GM06990 (cell line): Measurements from ENCODE around the gene GPR137.

Experiments
- DNase-seq: peaks from one replicate; pipeline ENCODE4 v3.0.0-alpha.2; 2011; ENCODE audit not compliant: insufficient read length; ENCODE audit errors: extremely low read depth
- H3K27me3 ChIP-seq: replicated peaks from 2 replicates; pipeline ENCODE4 v1.6.0; 2011; ENCODE audit warnings: low read length; ENCODE audit not compliant: control insufficient read depth, insufficient read depth
- H3K36me3 ChIP-seq: 2 replicates; pipeline ENCODE4 v1.5.1; 2011; ENCODE audit warnings: low read length; ENCODE audit not compliant: control insufficient read depth, insufficient read depth
- H3K4me3 ChIP-seq: replicated peaks from 2 replicates; pipeline ENCODE4 v1.5.1; 2011; ENCODE audit warnings: low read depth, mild to moderate bottlenecking, control low read depth, low read length
- TF ChIP-seq, protein P1 (sequence below): IDR thresholded peaks from 2 replicates; pipeline ENCODE4 v1.5.1; 2011; ENCODE audit warnings: low read length, control low read depth, mild to moderate bottlenecking, inconsistent platforms; ENCODE audit not compliant: insufficient read depth, poor library complexity, severe bottlenecking

Gene GPR137

DNA sequence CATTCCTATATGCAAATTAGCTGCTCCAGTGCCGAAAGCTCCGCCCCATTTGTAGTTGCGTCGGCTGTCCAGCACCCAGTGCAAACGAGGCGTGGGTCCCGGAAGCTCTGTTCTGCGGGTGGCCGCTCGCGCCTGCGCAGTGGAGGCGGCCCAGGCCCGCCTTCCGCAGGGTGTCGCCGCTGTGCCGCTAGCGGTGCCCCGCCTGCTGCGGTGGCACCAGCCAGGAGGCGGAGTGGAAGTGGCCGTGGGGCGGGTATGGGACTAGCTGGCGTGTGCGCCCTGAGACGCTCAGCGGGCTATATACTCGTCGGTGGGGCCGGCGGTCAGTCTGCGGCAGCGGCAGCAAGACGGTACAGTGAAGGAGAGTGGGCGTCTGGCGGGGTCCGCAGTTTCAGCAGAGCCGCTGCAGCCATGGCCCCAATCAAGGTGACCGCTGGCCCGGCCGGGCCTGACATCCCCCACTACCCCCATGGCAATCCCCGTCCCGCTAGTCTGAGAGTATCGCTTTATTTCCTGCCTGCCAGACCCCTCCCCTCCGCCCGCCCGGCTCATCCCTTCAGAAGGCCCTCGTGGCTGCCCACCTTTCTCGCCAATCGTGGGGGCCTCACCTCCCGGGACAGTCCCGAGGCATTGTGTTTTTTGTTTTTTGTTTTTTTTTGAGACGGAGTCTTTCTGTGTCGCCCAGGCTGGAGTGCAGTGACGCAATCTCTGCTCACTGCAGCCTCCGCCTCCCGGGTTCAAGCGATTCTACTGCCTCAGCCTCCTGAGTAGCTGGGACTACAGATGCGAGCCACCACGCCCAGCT is 32.5 kb downstream of the GPR137 start, which contains the start of gene PRDX5:
PRDX5 (plus strand) TSS at position 161 of the 805 bp plus-strand sequence; CDS start at position 256, 95 bp downstream.
- H3K36me3 ChIP-seq, result peaks cover 30% of the 10 kb centered on the region
- no peaks in the 10 kb centered on the region for H3K27me3 ChIP-seq
- TF ChIP-seq, protein P1, sequence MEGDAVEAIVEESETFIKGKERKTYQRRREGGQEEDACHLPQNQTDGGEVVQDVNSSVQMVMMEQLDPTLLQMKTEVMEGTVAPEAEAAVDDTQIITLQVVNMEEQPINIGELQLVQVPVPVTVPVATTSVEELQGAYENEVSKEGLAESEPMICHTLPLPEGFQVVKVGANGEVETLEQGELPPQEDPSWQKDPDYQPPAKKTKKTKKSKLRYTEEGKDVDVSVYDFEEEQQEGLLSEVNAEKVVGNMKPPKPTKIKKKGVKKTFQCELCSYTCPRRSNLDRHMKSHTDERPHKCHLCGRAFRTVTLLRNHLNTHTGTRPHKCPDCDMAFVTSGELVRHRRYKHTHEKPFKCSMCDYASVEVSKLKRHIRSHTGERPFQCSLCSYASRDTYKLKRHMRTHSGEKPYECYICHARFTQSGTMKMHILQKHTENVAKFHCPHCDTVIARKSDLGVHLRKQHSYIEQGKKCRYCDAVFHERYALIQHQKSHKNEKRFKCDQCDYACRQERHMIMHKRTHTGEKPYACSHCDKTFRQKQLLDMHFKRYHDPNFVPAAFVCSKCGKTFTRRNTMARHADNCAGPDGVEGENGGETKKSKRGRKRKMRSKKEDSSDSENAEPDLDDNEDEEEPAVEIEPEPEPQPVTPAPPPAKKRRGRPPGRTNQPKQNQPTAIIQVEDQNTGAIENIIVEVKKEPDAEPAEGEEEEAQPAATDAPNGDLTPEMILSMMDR, result peak; percentile 40

DNA sequence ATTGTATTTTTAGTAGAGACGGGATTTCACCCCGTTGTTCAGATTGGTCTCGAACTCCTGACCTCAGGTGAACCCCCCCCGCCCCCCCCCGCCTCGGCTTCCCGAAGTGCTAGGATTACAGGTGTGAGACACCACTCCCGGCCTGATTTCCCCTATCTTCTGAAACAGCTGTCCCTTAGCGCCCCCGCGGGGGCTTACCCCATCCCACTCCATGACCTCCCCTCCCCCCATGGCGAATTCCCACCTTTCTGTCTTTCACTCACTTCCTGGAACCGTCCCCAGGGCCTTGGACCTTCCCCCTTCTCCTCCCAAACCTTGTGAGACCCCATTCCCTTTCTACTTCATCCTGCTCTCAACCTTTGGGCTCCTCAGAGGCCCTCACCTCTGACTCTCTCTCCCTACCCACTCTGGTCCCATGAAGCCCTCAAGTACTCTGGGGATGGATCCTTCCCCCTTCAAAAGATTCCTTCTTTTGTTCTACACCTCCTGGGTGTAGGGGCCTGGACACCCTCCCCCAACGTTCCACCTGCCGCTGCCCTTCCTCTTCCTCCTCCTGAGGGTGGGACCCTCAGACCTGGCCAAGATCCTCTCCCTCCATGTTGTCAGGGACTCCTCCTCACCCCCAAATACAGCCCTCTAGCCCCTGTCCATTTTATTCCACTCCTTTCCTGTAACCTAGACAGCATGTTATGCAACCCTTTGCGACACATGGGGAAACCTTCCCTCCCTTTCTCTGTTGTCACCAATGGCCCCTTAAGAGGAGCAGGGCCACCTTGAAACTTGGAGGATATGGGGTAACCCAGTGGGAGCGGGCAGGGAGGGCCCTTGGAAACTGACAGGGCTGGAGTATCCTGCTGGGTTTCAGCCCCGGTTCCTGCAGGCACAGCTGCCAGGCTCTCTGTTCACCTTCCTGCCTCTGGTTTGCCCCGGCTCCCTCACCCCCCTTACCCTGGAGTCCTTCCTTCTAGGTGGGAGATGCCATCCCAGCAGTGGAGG is 33.4 kb downstream of the GPR137 start:
- DNase-seq, result no peak
- peaks cover 28% of the 10 kb centered on the region for H3K36me3 ChIP-seq

More for the DNA sequence above, 32.5 kb downstream of the GPR137 start, which contains the start of gene PRDX5:
- DNase-seq, result peak; percentile 98
- peak within 1 kb of the TSS; percentile 97 for H3K4me3 ChIP-seq

DNA sequence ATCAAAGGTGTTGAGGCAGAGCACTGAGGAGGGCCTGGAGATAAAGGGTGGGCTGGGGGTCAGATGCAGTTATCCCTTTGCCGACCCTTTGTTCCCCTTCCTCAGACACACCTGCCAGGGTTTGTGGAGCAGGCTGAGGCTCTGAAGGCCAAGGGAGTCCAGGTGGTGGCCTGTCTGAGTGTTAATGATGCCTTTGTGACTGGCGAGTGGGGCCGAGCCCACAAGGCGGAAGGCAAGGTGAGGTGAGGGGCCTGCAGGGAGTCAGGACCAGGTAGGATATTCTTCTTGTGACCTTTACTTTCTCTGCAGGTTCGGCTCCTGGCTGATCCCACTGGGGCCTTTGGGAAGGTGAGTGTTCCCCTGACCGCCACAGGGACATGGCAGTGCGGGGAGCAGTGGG is 34.9 kb downstream of the GPR137 start:
- TF ChIP-seq, protein P1, result no peak

More for the DNA sequence above, 33.4 kb downstream of the GPR137 start:
- Histone ChIP-seq H3K27me3 (no peaks in the 10 kb centered on the region), H3K4me3 (peak overlapping the region; percentile 97)
- TF ChIP-seq, protein P1, result no peak

DNA sequence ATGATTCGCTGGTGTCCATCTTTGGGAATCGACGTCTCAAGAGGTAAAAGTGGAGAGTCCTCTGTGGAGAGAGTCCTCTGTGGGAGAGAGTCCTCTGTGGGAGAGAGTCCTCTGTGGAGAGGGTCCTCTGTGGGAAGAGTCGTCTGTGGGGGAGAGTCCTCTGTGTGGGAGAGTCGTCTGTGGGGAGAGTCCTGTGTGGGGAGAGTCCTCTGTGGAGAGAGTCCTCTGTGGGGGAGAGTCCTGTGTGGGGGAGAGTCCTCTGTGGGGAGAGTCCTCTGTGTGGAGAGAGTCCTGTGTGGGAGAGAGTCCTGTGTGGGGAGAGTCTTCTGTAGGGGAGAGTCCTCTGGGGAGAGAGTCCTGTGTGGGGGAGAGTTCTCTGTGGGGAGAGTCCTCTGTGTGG is 35.4 kb downstream of the GPR137 start:
- peaks cover 21% of the 10 kb centered on the region for H3K36me3 ChIP-seq
- TF ChIP-seq, protein P1, result no peak
- H3K4me3 ChIP-seq, result no peak overlapping the region
- no peak for DNase-seq
- no peaks in the 10 kb centered on the region for H3K27me3 ChIP-seq

More for the DNA sequence above, 34.9 kb downstream of the GPR137 start:
- Histone ChIP-seq H3K27me3 (no peaks in the 10 kb centered on the region), H3K36me3 (peaks cover 21% of the 10 kb centered on the region), H3K4me3 (no peak overlapping the region)
- no peak for DNase-seq

DNA sequence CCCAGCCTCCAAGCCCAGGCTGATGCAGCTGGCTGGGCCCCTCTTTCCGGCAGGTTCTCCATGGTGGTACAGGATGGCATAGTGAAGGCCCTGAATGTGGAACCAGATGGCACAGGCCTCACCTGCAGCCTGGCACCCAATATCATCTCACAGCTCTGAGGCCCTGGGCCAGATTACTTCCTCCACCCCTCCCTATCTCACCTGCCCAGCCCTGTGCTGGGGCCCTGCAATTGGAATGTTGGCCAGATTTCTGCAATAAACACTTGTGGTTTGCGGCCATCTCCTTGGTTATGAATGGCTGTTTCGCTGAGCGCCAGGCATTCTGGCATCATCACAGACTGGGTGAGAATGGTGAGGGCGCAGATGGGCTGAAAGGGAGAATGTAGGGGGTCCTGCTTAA is 35.9 kb downstream of the GPR137 start:
- no peak overlapping the region for H3K4me3 ChIP-seq
- H3K27me3 ChIP-seq, result no peaks in the 10 kb centered on the region
- TF ChIP-seq, protein P1, result no peak
- peaks cover 19% of the 10 kb centered on the region for H3K36me3 ChIP-seq
- no peak for DNase-seq
